Ovary (tissue), 9 donors: ENCODE data around the gene SNRPE. TPM values are rescaled to one million over a fixed set of nuclear protein-coding genes. Genes with fewer than 3 reads are reported as not detected.

Source experiments
- DNase-seq, 5 donors: peaks; one replicate each; pipeline ENCODE4 v3.0.0-alpha.2; 2019 to 2020
- H3K27ac ChIP-seq, 2 donors: fragments of 200-600 bp; one replicate each; pipeline versions ENCODE4 v1.5.1 to v1.8.0; 2019 to 2022
- H3K27me3 ChIP-seq: fragments of 200-600 bp; one replicate; pipeline ENCODE4 v1.8.0; 2022
- H3K36me3 ChIP-seq: fragments of 200-600 bp; sonication (generic); one replicate; pipeline ENCODE4 v1.5.1; 2019
- H3K4me1 ChIP-seq: one replicate; pipeline ENCODE4 v1.8.1; 2013; ENCODE audit warnings: mild to moderate bottlenecking, moderate library complexity; ENCODE audit not compliant: insufficient read depth
- H3K4me3 ChIP-seq: fragments of 200-600 bp; sonication (generic); one replicate; pipeline ENCODE4 v1.5.1; 2017
- H3K9me3 ChIP-seq, 2 donors: fragments of 200-600 bp in 1 of 2; sonication (generic) in 1 of 2; one replicate each; pipeline versions ENCODE4 v1.5.1 to v1.8.1; 2013 to 2019; ENCODE audit warnings: mild to moderate bottlenecking in 1 of 2, moderate library complexity in 1 of 2
- CTCF ChIP-seq, 3 donors: fragments of 450-650 bp in 2 of 3; fragments of 200-600 bp in 1 of 3; IDR thresholded peaks; one replicate each; pipeline versions ENCODE4 v1.5.1 to v1.8.0; 2016 to 2022; ENCODE audit warnings: antibody characterized with exemption in 3 of 3, mild to moderate bottlenecking in 1 of 3
- EP300 ChIP-seq: sonication (generic); formaldehyde crosslinking; IDR thresholded peaks from one replicate; pipeline ENCODE4 v1.6.1; 2017; ENCODE audit warnings: antibody characterized with exemption
- POLR2A ChIP-seq: fragments of 450-650 bp; IDR thresholded peaks from one replicate; pipeline ENCODE4 v1.6.1; 2017; ENCODE audit warnings: antibody characterized with exemption, mild to moderate bottlenecking, moderate library complexity
- WGBS, 3 donors: extraction: QIAGEN DNeasy Blood & Tissue Kit in 1 of 3; methylation state at CpG; one replicate each; pipeline versions ENCODE4 v1.1.5 to v1.1.7; 2013 to 2017; 5-methylcytosine and 5-hydroxymethylcytosine counted together
- intact Hi-C, 4 donors: fragments of 100-400 bp; cut with DNase I; formaldehyde crosslinking; loops; one replicate each; pipeline versions ENCODE4 v1.11.0 to v1.15.1; 2022 to 2023
- polyA plus RNA-seq, 2 donors: library from polyadenylated mRNA; stranded (reverse); fragments of 200-250 nt in 1 of 2; fragments of 350-450 nt in 1 of 2; fragmentation: Illumina TruSeq in 1 of 2; extraction: RNeasy Lipid Tissue Mini Kit (QIAGEN cat#74804) in 1 of 2; gene quantifications; one replicate each; pipeline ENCODE4 v1.2.3, GENCODE V29; 2013 to 2014
- total RNA-seq, 7 donors: library from RNA; depleted of rRNA in 2 of 7; stranded (reverse); fragments of >200 nt in 2 of 7; fragmentation: NEBNext Ultra II Directional in 3 of 7; extraction: Animal tissue kit (Norgen Biotek cat#: 25700) in 3 of 7; gene quantifications; one replicate each; pipeline versions ENCODE4 v1.1.0 to v1.2.4, GENCODE V29; 2016 to 2023
- donor health status: DM: no; HTN: no; CAD: no; lungs with moderate emphysema.
- donor health status: DM: no; HTN: no; CAD: no.
- donor health status: Bipolar disorder and iron deficiency.
- donor health status: DM: yes; HTN: yes; CAD: no.
- donor health status: DM: no; HTN: no; CAD: no.
- donor health status: DM: yes; HTN: yes; CAD: no.

Gene SNRPE
- total and polyA plus RNA-seq, 9 donors, result 72.5 to 168 (median 136) TPM

DNA sequence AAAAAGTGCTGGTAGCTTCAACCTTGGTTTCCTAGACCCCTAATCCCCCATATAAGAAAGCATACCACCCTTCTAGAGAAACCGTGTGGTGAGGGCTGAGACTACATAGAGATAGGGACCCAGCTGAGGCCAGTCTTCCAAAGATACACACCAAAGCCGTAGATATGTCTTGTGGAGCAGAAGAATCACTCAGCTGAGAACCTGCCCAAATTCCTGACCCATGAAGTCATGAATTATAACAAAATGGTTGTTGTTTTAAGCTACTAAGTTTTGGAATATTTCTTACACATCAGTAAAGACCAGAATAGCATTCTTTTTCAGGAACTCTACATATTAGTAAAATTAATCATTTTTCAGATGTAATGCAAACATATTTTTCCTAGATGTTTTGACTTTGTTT lies 3.3 kb upstream of the SNRPE start:
- no peak for DNase-seq
- no peaks in the 10 kb centered on the region for H3K9me3 ChIP-seq
- intact Hi-C loops, result no loop called here
- no peaks in the 10 kb centered on the region for H3K36me3 ChIP-seq
- peaks cover 3% of the 10 kb centered on the region for H3K4me1 ChIP-seq
- no peak overlapping the region for H3K27ac ChIP-seq
- whole genome bisulfite sequencing, 3 donors, result 5 to 12% (median 8%) methylated on average over 2 of the region's 2 CpGs
- H3K4me3 ChIP-seq, result no peak overlapping the region
- TF ChIP-seq CTCF (IDR thresholded peaks at IDR 0.05) (no peak), POLR2A (no peak), EP300 (no peak)
- no peaks in the 10 kb centered on the region for H3K27me3 ChIP-seq

DNA sequence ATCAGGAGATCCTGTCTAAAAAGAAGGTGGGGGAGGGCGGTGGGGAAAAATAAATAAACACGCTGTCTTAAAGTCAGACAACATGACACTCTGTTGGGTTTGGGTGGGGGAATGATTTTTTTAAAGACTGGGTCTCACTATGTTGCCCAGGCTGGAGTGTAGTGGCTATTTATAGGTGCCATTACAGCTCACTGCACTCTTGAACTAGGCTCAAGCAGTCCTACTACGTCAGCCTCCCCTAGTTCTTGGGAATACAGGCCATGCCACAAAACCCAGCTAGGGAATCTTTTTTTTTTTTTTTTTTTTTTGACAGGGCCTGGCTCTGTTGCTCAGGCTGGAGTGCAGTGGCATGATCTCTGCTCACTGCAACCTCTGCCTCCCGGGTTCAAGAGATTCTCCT lies 2.4 kb upstream of the SNRPE start:
- DNase-seq, result no peak
- Histone ChIP-seq H3K27me3 (no peaks in the 10 kb centered on the region), H3K27ac (no peak overlapping the region), H3K9me3 (no peaks in the 10 kb centered on the region), H3K36me3 (no peaks in the 10 kb centered on the region), H3K4me1 (peaks cover 3% of the 10 kb centered on the region), H3K4me3 (no peak overlapping the region)
- intact Hi-C loops, result no loop called here
- 71 to 86% (median 72%) methylated on average over 4 of the region's 4 CpGs for WGBS, 3 donors
- TF ChIP-seq EP300 (no peak), CTCF (IDR thresholded peaks at IDR 0.05) (no peak), POLR2A (no peak)

- Histone ChIP-seq H3K9me3 (no peaks in the 10 kb centered on the region), H3K36me3 (no peaks in the 10 kb centered on the region), H3K4me3 (peak overlapping the region; percentile 84), H3K4me1 (peaks cover 3% of the 10 kb centered on the region), H3K27ac (no peak overlapping the region), H3K27me3 (no peaks in the 10 kb centered on the region)
- DNase-seq, result peak; percentile 33 to 62 (median 56)
- intact Hi-C loops, result loop anchor here in 3 of 4 donors (2.0 to 10.0 kb wide), 4 partner anchors 268 to 504 kb away; partner anchors contain the start of gene GOLT1A (in 1 of the 3)
- WGBS, 3 donors, result 14 to 29% (median 17%) methylated on average over 15 of the region's 15 CpGs
- no peak for TF ChIP-seq POLR2A
- no peak for TF ChIP-seq CTCF (IDR thresholded peaks at IDR 0.05)
- TF ChIP-seq EP300, result no peak
Measured at GRCh38 chr1:203860396-203861025, 888 bp upstream of the SNRPE start.

DNA sequence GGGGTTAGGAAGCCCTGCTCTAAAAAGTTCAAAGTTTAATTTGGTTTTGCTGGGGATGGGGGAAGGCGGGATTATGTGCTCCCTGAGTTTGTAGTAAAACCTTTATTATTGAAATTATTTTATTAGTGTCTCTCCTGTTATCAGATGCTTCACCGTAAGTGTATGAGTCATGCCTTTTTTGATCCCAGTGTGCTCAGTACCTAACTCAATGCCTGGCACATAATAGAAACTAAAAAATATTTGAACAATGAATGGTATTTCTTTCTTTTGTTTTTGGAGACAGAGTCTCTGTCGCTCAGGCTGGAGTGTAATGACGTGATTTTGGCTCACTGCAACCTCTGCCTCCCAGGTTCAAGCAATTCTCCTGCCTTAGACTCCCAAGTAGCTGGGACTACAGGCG lies 6.4 kb downstream of the SNRPE start:
- DNase-seq, result no peak
- TF ChIP-seq POLR2A (no peak), CTCF (IDR thresholded peaks at IDR 0.05) (no peak), EP300 (no peak)
- Histone ChIP-seq H3K27ac (no peak overlapping the region), H3K4me3 (no peak overlapping the region), H3K9me3 (no peaks in the 10 kb centered on the region), H3K4me1 (no peaks in the 10 kb centered on the region), H3K36me3 (no peaks in the 10 kb centered on the region), H3K27me3 (no peaks in the 10 kb centered on the region)
- intact Hi-C loops, result loop anchor here in 2 of 4 donors (10.0 kb wide), 1 partner anchor 497 kb away; no protein-coding TSS in a partner anchor
- WGBS, 3 donors, result 59 to 68% (median 59%) methylated on average over 5 of the region's 5 CpGs
